Smooth muscle cell (in vitro differentiated cells): ENCODE data around the gene WDR5. TPM values are rescaled to one million over a fixed set of nuclear protein-coding genes. Genes with fewer than 3 reads are reported as not detected.

Experiments used
- DNase-seq: peaks from one replicate; lab custom pipeline; 2025; ENCODE audit not compliant: unreplicated experiment; lab: John Stamatoyannopoulos, UW
- H2AFZ ChIP-seq: fragments of 200-600 bp; sonication (generic); 2 replicates; pipeline ENCODE4 v1.6.0; 2016; ENCODE audit warnings: antibody characterized with exemption, low read depth, mild to moderate bottlenecking
- H3F3A ChIP-seq: fragments of 200-600 bp; sonication (generic); 2 replicates; pipeline ENCODE4 v1.6.0; 2017; ENCODE audit warnings: antibody characterized with exemption, low read depth
- H3K27ac ChIP-seq: fragments of 200-600 bp; sonication (generic); 2 replicates; pipeline ENCODE4 v1.5.1; 2016; ENCODE audit warnings: low read depth, mild to moderate bottlenecking
- H3K27me3 ChIP-seq: fragments of 200-600 bp; sonication (generic); 2 replicates; pipeline ENCODE4 v1.6.1; 2016; ENCODE audit warnings: low read depth, mild to moderate bottlenecking
- H3K36me3 ChIP-seq: fragments of 200-600 bp; sonication (generic); 2 replicates; pipeline ENCODE4 v1.5.1; 2016; ENCODE audit warnings: low read depth
- H3K4me1 ChIP-seq: fragments of 200-600 bp; sonication (generic); 2 replicates; pipeline ENCODE4 v1.5.1; 2016; ENCODE audit warnings: low read depth
- H3K4me2 ChIP-seq: fragments of 200-600 bp; sonication (generic); 2 replicates; pipeline ENCODE4 v1.6.0; 2016; ENCODE audit warnings: mild to moderate bottlenecking
- H3K4me3 ChIP-seq: fragments of 200-600 bp; sonication (generic); 2 replicates; pipeline ENCODE4 v1.5.1; 2016; ENCODE audit warnings: mild to moderate bottlenecking
- H3K79me2 ChIP-seq: fragments of 200-600 bp; sonication (generic); 2 replicates; pipeline ENCODE4 v1.6.0; 2016; ENCODE audit warnings: low read depth, mild to moderate bottlenecking
- H3K9ac ChIP-seq: fragments of 200-600 bp; sonication (generic); 2 replicates; pipeline ENCODE4 v1.6.0; 2016; ENCODE audit warnings: low read depth
- H3K9me3 ChIP-seq: fragments of 200-600 bp; sonication (generic); replicated peaks from 2 replicates; pipeline ENCODE4 v1.5.1; 2016; ENCODE audit warnings: low read depth
- H4K20me1 ChIP-seq: fragments of 200-600 bp; sonication (generic); 2 replicates; pipeline ENCODE4 v1.6.0; 2016; ENCODE audit warnings: low read depth
- CTCF ChIP-seq: fragments of 200-600 bp; sonication (generic); IDR thresholded peaks from 2 replicates; pipeline ENCODE4 v1.5.1; 2017; ENCODE audit warnings: borderline replicate concordance, mild to moderate bottlenecking, antibody characterized with exemption; ENCODE audit not compliant: insufficient read depth, poor library complexity, severe bottlenecking
- WGBS: methylation state at CpG from one replicate; pipeline ENCODE4 v1.1.7; 2016; ENCODE audit warnings: low lambda C conversion rate; 5-methylcytosine and 5-hydroxymethylcytosine counted together
- polyA plus RNA-seq: library from polyadenylated mRNA; unstranded; fragments of >200 nt; fragmentation: Nextera tagmentation; extraction: Ambion mirVana; gene quantifications from 2 replicates; pipeline ENCODE4 v1.2.1, GENCODE V29; 2016
- total RNA-seq: library from RNA; depleted of rRNA; stranded (reverse); fragments of >200 nt; gene quantifications from 2 replicates; pipeline ENCODE4 v1.2.3, GENCODE V29; 2014

Gene WDR5
- total and polyA plus RNA-seq, 2 experiments from 2014 or later: 9.8 to 15.7 TPM

- DNase-seq: no peak
Observed at GRCh38 chr9:134123764-134124128, 12.1 kb upstream of the WDR5 start.

GRCh38 chr9:134125413-134126095, 10.3 kb upstream of the WDR5 start:
- H3K9ac ChIP-seq: no peak overlapping the region
- no peak overlapping the region for H3K27ac ChIP-seq
- no peaks in the 10 kb centered on the region for H3K9me3 ChIP-seq
- no peak for DNase-seq
- no peaks in the 10 kb centered on the region for H3K36me3 ChIP-seq
- WGBS: 88% methylated on average over 16 of the region's 16 CpGs
- no peaks in the 10 kb centered on the region for H3F3A ChIP-seq
- H3K27me3 ChIP-seq: no peaks in the 10 kb centered on the region
- H4K20me1 ChIP-seq: no peaks in the 10 kb centered on the region
- H3K4me2 ChIP-seq: no peak overlapping the region
- no peaks in the 10 kb centered on the region for H3K4me1 ChIP-seq
- H3K4me3 ChIP-seq: no peak overlapping the region
- no peaks in the 10 kb centered on the region for H3K79me2 ChIP-seq
- no peak for TF ChIP-seq CTCF
- H2AFZ ChIP-seq: no peak overlapping the region

More at GRCh38 chr9:134123764-134124128, 12.1 kb upstream of the WDR5 start:
- Histone ChIP-seq H3K4me3 (no peak overlapping the region), H3K4me2 (no peak overlapping the region), H4K20me1 (no peaks in the 10 kb centered on the region), H3K36me3 (no peaks in the 10 kb centered on the region), H3K4me1 (no peaks in the 10 kb centered on the region), H3K79me2 (no peaks in the 10 kb centered on the region), H2AFZ (no peak overlapping the region), H3K9me3 (no peaks in the 10 kb centered on the region), H3F3A (no peaks in the 10 kb centered on the region), H3K9ac (no peak overlapping the region), H3K27me3 (no peaks in the 10 kb centered on the region), H3K27ac (no peak overlapping the region)
- no peak for TF ChIP-seq CTCF
- 88% methylated on average over 10 of the region's 10 CpGs for WGBS

- Histone ChIP-seq H3K9ac (no peak overlapping the region), H2AFZ (no peak overlapping the region), H3K9me3 (no peaks in the 10 kb centered on the region), H3K4me1 (no peaks in the 10 kb centered on the region), H3K4me3 (no peak overlapping the region), H3K27me3 (no peaks in the 10 kb centered on the region), H3K79me2 (no peaks in the 10 kb centered on the region), H4K20me1 (no peaks in the 10 kb centered on the region), H3K27ac (no peak overlapping the region), H3K4me2 (no peak overlapping the region), H3K36me3 (no peaks in the 10 kb centered on the region), H3F3A (no peaks in the 10 kb centered on the region)
- no peak for TF ChIP-seq CTCF
- 84% methylated on average over 14 of the region's 14 CpGs for WGBS
- no peak for DNase-seq
Observed at GRCh38 chr9:134126373-134126772, 9.5 kb upstream of the WDR5 start.

- H3K36me3 ChIP-seq: no peaks in the 10 kb centered on the region
- H3K4me2 ChIP-seq: no peak overlapping the region
- H3K4me3 ChIP-seq: no peak overlapping the region
- H2AFZ ChIP-seq: no peak overlapping the region
- DNase-seq: no peak
- no peaks in the 10 kb centered on the region for H3K9me3 ChIP-seq
- no peaks in the 10 kb centered on the region for H3K4me1 ChIP-seq
- no peak overlapping the region for H3K9ac ChIP-seq
- no peaks in the 10 kb centered on the region for H3K27me3 ChIP-seq
- no peak overlapping the region for H3K27ac ChIP-seq
- H4K20me1 ChIP-seq: no peaks in the 10 kb centered on the region
- TF ChIP-seq CTCF: no peak
- 84% methylated on average over 13 of the region's 13 CpGs for WGBS
- no peaks in the 10 kb centered on the region for H3K79me2 ChIP-seq
- no peaks in the 10 kb centered on the region for H3F3A ChIP-seq
Observed at GRCh38 chr9:134127065-134127580, 8.8 kb upstream of the WDR5 start.
